ENCODE data around the gene ABCB8.

ABCB8 gene

GRCh38 chr7:150983893-150984368 is 44.3 kb upstream of the ABCB8 start:
- ChIA-PET CTCF (interaction anchor here (0.5 to 4.5 kb wide), 10 partner anchors 8 to 772 kb away, joined by 3 to 51 read pairs (median 6); no protein-coding TSS in a partner anchor), POLR2A (no interaction called here)
- DNase-seq (ENCODE audit: extremely low spot score), result peak; percentile 68
- TF ChIP-seq BHLHE40 (IDR thresholded peaks at IDR 0.05; ENCODE audit: borderline replicate concordance) (no peak), HDGF (IDR thresholded peaks at IDR 0.05; ENCODE audit: borderline replicate concordance) (no peak), ARNT (IDR thresholded peaks at IDR 0.05) (no peak), FOXM1 (IDR thresholded peaks at IDR 0.05; ENCODE audit: borderline replicate concordance) (no peak), FOXK2 (IDR thresholded peaks at IDR 0.05) (no peak), CTBP1 (IDR thresholded peaks at IDR 0.05; ENCODE audit: borderline replicate concordance) (no peak), SP1 (IDR thresholded peaks at IDR 0.05) (no peak), FOXA1 (IDR thresholded peaks at IDR 0.05) (no peak), ELF4 (IDR thresholded peaks at IDR 0.05) (no peak), PKNOX1 (IDR thresholded peaks at IDR 0.05) (no peak)

- DNase-seq (ENCODE audit: extremely low spot score), result peak; percentile 76
- ChIA-PET CTCF (interaction anchor here (0.6 to 4.5 kb wide), 23 partner anchors 9 to 205 kb away, joined by 3 to 51 read pairs (median 4); no protein-coding TSS in a partner anchor), POLR2A (no interaction called here)
- TF ChIP-seq HDGF (IDR thresholded peaks at IDR 0.05; ENCODE audit: borderline replicate concordance) (no peak), FOXM1 (IDR thresholded peaks at IDR 0.05; ENCODE audit: borderline replicate concordance) (no peak), LEF1 (IDR thresholded peaks at IDR 0.05; ENCODE audit: borderline replicate concordance) (no peak), NFRKB (IDR thresholded peaks at IDR 0.05) (no peak)
Measured at GRCh38 chr7:150986099-150986512, 42.1 kb upstream of the ABCB8 start.

- no peak for DNase-seq (ENCODE audit: extremely low spot score)
- TF ChIP-seq FOXM1 (IDR thresholded peaks at IDR 0.05; ENCODE audit: borderline replicate concordance), result no peak
- TF ChIP-seq FOXK2 (IDR thresholded peaks at IDR 0.05), result no peak
- TF ChIP-seq SP1 (IDR thresholded peaks at IDR 0.05), result no peak
- TF ChIP-seq TARDBP (IDR thresholded peaks at IDR 0.05), result no peak
- POLR2A ChIA-PET, result no interaction called here
- CTCF ChIA-PET, result interaction anchor here (0.7 to 4.5 kb wide), 12 partner anchors 19 to 206 kb away, joined by 3 to 51 read pairs (median 4); no protein-coding TSS in a partner anchor
Measured at GRCh38 chr7:150986556-150986955, 41.7 kb upstream of the ABCB8 start.

GRCh38 chr7:150988230-150989226 is 39.7 kb upstream of the ABCB8 start:
- POLR2A ChIA-PET, result no interaction called here
- DNase-seq (ENCODE audit: extremely low spot score), result peak; percentile 93
- no peak for TF ChIP-seq L3MBTL2 (conservative IDR thresholded peaks at IDR 0.05)
- TF ChIP-seq ARNT (IDR thresholded peaks at IDR 0.05), result no peak
- TF ChIP-seq FOXK2 (IDR thresholded peaks at IDR 0.05), result no peak
- TF ChIP-seq CTBP1 (IDR thresholded peaks at IDR 0.05; ENCODE audit: borderline replicate concordance), result peak; percentile 20; the same call in 1 of the 2 replicates
- TF ChIP-seq FOXM1 (IDR thresholded peaks at IDR 0.05; ENCODE audit: borderline replicate concordance), result no peak
- CTCF ChIA-PET, result interaction anchor here (0.7 to 1.3 kb wide), 6 partner anchors 8 to 219 kb away, joined by 3 to 7 read pairs (median 4); no protein-coding TSS in a partner anchor

- POLR2A ChIA-PET, result no interaction called here
- TF ChIP-seq TARDBP (IDR thresholded peaks at IDR 0.05) (no peak), LEF1 (IDR thresholded peaks at IDR 0.05; ENCODE audit: borderline replicate concordance) (no peak), HDGF (IDR thresholded peaks at IDR 0.05; ENCODE audit: borderline replicate concordance) (no peak), SUZ12 (IDR thresholded peaks at IDR 0.05) (no peak), FOXM1 (IDR thresholded peaks at IDR 0.05; ENCODE audit: borderline replicate concordance) (no peak), SP1 (IDR thresholded peaks at IDR 0.05) (no peak), ARNT (IDR thresholded peaks at IDR 0.05) (no peak), CTBP1 (IDR thresholded peaks at IDR 0.05; ENCODE audit: borderline replicate concordance) (no peak), FOXA1 (IDR thresholded peaks at IDR 0.05) (no peak), NFRKB (IDR thresholded peaks at IDR 0.05) (no peak)
- DNase-seq (ENCODE audit: extremely low spot score), result no peak
- CTCF ChIA-PET, result interaction anchor here (0.7 to 1.3 kb wide), 5 partner anchors 9 to 88 kb away, joined by 3 to 7 read pairs (median 4); no protein-coding TSS in a partner anchor
Measured at GRCh38 chr7:150989456-150989855, 38.8 kb upstream of the ABCB8 start.

GRCh38 chr7:150990416-150991186 is 37.6 kb upstream of the ABCB8 start, which contains the start of gene NOS3:
Gene NOS3, plus strand, starts transcription at chr7:150991017. Its CDS starts 2,787 bp downstream, at chr7:150993804.
- no peak for TF ChIP-seq FOXM1 (IDR thresholded peaks at IDR 0.05; ENCODE audit: borderline replicate concordance)
- no peak for TF ChIP-seq BHLHE40 (IDR thresholded peaks at IDR 0.05; ENCODE audit: borderline replicate concordance)
- no peak for TF ChIP-seq L3MBTL2 (conservative IDR thresholded peaks at IDR 0.05)
- TF ChIP-seq NFRKB (IDR thresholded peaks at IDR 0.05), result no peak
- TF ChIP-seq FOXK2 (IDR thresholded peaks at IDR 0.05), result no peak
- TF ChIP-seq SUZ12 (IDR thresholded peaks at IDR 0.05), result no peak
- CTCF ChIA-PET, result interaction anchor here (0.6 to 1.4 kb wide), 2 partner anchors 71 to 92 kb away, joined by 3 to 10 read pairs; no protein-coding TSS in a partner anchor
- POLR2A ChIA-PET, result no interaction called here
- no peak for DNase-seq (ENCODE audit: extremely low spot score)
